HG03060 (cell line): ENCODE results near the gene MRPS2.

ENCODE experiments used
- ATAC-seq: cut with Tn5 transposase; IDR thresholded peaks from one replicate; pipeline ENCODE4 v1.9.1; 2021; ENCODE audit warnings: low read depth, moderate number of reproducible peaks; ENCODE audit not compliant: unreplicated experiment

Gene MRPS2

DNA sequence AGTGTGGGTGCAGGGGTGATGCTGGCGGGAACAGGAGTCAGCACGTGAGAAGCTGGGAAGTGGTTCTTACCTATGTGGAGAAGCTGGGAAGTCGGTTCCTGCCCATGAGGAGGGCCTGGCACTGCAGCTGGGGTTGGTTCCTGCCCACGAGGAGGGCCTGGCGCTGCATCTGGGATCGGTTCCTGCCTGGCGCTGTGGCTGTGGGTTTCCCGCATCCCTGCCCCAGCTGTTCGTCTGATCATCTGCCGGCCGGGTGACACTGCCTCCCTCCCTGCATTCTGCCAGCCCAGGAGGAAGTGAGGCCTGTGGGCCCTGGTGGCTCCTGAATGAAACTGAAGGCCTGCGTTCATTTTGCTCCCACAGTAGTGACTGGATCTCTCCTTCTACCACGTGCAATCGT, 50.5 kb downstream of the MRPS2 start:
- no peak for ATAC-seq

DNA sequence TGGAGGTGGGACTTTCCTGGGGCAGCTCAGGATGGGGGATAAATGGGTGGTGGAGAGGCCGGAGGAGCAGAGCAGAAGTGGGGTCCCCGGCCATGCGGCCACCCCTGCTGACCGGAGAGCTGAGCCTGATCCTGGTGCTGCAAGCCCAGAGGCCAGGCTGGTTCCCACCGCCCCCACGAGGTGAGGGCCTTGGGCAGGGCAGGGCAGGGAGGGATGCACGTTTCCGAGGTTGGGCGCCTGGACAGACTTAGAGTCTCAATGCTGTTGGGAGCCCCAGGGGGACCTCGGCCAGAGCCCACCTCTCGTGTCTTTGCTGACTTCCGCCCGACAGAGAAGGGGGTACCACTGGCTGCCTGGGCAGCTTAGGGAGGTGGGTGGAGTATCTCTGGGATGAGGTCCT, 51.0 kb downstream of the MRPS2 start:
- no peak for ATAC-seq

DNA sequence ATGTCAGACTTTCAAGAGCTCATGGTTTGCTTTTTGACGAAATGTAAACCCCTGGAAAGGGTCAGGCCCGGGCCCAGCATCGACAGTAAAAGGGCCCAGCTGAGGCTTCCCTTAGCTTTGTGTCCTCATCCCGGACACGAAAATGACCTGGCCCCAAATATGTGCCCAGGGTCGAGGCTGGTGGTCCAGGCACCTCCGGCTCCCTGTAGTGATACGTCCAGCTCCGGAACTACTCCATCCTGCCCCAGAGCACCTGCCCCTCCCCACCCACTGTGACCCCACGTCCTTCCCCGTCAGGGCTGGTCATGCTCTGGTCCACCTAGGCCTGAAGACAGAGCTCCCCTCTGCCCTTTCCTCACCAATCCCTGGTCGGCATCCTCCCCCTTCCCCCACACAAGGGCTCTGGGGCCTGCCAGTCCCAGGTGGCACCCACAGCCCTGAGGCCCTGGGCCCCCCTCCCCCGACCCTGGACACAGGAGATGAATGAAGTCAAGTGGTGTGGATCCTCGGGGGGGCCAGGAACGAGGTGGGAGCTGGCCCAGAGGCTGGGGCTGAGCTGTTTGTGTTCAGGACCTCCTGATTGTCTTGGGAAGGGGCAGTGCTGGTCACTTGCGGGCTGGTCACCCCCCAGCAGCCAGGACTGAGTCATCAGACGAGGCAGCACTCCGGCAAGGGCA, 51.7 kb downstream of the MRPS2 start:
- no peak for ATAC-seq

DNA sequence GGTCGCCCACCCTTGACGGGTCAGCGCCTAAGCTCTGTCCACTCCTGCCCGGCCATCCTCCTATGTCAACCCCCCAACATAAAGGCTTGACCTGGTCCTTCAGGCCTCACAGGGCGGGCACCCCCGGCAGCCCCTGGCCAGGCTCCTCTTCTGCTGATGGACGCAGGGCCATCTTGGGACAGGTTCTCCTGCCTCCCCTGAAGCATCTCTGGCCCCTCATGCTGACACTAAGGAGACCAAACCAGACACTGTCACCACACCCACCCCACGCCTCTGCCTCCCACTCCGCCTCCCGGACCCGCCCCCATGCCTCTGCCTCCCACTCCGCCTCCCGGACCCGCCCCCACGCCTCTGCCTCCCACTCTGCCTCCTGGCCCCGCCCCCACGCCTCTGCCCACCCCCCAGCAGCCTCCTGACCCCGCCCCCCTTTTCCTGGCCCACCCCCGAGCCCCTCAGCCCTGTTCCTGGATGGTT, 52.3 kb downstream of the MRPS2 start:
- no peak for ATAC-seq
